PC-9 (cell line): ENCODE data around the gene KANSL3.

ENCODE experiments used
- EZH2 ChIP-seq: fragments of 200-600 bp; sonication (generic); IDR thresholded peaks from 2 replicates; pipeline ENCODE4 v1.8.0; 2017; ENCODE audit warnings: antibody characterized with exemption, low read depth
- TF ChIP-seq, protein P1 (sequence below): fragments of 200-600 bp; sonication (generic); conservative IDR thresholded peaks from 2 replicates; pipeline ENCODE4 v1.6.1; 2017; ENCODE audit warnings: mixed run types, antibody characterized with exemption, mild to moderate bottlenecking, moderate library complexity

DNA sequence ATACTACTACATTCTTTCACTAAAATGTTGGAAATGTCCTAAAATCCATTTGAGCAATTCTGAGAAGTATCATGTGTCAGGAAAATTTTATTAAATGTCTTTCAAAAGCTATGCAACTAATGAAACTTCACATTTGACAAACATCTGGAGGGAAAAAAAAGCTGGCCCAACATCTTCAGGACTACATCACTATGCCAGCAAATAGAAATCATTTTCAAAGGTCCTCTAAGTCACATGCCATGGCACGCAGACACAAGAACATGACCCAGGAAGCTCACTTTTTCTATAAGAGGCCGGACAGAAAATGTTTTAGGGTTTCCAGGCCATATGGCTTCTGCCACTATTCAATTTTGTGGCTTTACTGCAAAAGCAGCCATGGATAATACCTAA, 11.6 kb downstream of the KANSL3 start:
- TF ChIP-seq, protein P1, sequence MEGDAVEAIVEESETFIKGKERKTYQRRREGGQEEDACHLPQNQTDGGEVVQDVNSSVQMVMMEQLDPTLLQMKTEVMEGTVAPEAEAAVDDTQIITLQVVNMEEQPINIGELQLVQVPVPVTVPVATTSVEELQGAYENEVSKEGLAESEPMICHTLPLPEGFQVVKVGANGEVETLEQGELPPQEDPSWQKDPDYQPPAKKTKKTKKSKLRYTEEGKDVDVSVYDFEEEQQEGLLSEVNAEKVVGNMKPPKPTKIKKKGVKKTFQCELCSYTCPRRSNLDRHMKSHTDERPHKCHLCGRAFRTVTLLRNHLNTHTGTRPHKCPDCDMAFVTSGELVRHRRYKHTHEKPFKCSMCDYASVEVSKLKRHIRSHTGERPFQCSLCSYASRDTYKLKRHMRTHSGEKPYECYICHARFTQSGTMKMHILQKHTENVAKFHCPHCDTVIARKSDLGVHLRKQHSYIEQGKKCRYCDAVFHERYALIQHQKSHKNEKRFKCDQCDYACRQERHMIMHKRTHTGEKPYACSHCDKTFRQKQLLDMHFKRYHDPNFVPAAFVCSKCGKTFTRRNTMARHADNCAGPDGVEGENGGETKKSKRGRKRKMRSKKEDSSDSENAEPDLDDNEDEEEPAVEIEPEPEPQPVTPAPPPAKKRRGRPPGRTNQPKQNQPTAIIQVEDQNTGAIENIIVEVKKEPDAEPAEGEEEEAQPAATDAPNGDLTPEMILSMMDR, result no peak
- TF ChIP-seq EZH2, result no peak
